ENCODE results near the gene PRRT4. TPM values are rescaled to one million over a fixed set of nuclear protein-coding genes. Genes with fewer than 3 reads are reported as not detected.

PRRT4 gene
- total and polyA plus RNA-seq, 9 of the 15 experiments (the other 6 are each of a cell fraction or from before 2014, with no cell fraction given), result not detected

GRCh38 chr7:128409596-128410450 lies 48.3 kb upstream of the PRRT4 start, which contains the start of gene IMPDH1 (continued):
- TF ChIP-seq CHD7 (IDR thresholded peaks at IDR 0.05; ENCODE audit: low read depth, low read length) (no peak), CEBPG (CRISPR knock-in tag; IDR thresholded peaks at IDR 0.05) (0 out of 2 replicates have a peak, but pooled peaks have one; percentile 36), CEBPG (tag; conservative IDR thresholded peaks at IDR 0.05 in 1 of 2, IDR thresholded peaks at IDR 0.05 in 1 of 2) (no peak), KAT8 (IDR thresholded peaks at IDR 0.05; ENCODE audit: low read depth) (no peak), EZH2 (IDR thresholded peaks at IDR 0.05; ENCODE audit: borderline replicate concordance, low read depth, low read length) (no peak), MCM7 (IDR thresholded peaks at IDR 0.05) (no peak), HMG20A (CRISPR knock-in tag; conservative IDR thresholded peaks at IDR 0.05) (no peak), KLF1 (tag; IDR thresholded peaks at IDR 0.05) (peak; percentile 92), ARID2 (IDR thresholded peaks at IDR 0.05) (no peak), TCFL5 (CRISPR knock-in tag; conservative IDR thresholded peaks at IDR 0.05) (no peak), TEAD2 (tag; IDR thresholded peaks at IDR 0.05) (no peak), ZNF512 (tag; IDR thresholded peaks at IDR 0.05) (no peak), XRCC3 (IDR thresholded peaks at IDR 0.05) (no peak)
- TF ChIP-seq, protein P1, sequence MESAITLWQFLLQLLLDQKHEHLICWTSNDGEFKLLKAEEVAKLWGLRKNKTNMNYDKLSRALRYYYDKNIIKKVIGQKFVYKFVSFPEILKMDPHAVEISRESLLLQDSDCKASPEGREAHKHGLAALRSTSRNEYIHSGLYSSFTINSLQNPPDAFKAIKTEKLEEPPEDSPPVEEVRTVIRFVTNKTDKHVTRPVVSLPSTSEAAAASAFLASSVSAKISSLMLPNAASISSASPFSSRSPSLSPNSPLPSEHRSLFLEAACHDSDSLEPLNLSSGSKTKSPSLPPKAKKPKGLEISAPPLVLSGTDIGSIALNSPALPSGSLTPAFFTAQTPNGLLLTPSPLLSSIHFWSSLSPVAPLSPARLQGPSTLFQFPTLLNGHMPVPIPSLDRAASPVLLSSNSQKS (CRISPR knock-in tag; IDR thresholded peaks at IDR 0.05), result no peak

Measured in K562 (cell line).